NCI-H2227 (cell line): ENCODE measurements around the gene CCDC141.

Experiments used
- DNase-seq: peaks from one replicate; lab custom pipeline; 2025; ENCODE audit not compliant: unreplicated experiment; lab: John Stamatoyannopoulos, UW

The CCDC141 gene

DNA sequence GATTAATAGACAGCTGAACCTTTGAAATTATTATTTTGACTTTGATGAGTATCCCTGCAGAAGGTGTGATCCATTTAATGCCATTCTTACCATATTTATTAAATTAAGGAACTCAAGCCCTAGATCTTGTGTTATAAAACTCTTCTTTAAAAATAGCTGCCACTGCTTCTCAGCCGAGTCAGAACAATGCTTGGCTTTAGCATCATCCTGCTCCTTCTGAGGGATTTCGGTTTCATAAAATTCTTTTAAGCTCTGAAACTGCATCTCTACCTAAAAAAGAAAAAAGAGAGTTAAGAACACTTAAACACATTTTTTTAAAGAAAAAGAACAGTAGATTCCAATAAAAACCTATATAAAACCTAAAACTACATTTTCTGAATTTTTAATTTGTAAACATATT is 172.1 kb downstream of the CCDC141 start:
- DNase-seq = no peak

DNA sequence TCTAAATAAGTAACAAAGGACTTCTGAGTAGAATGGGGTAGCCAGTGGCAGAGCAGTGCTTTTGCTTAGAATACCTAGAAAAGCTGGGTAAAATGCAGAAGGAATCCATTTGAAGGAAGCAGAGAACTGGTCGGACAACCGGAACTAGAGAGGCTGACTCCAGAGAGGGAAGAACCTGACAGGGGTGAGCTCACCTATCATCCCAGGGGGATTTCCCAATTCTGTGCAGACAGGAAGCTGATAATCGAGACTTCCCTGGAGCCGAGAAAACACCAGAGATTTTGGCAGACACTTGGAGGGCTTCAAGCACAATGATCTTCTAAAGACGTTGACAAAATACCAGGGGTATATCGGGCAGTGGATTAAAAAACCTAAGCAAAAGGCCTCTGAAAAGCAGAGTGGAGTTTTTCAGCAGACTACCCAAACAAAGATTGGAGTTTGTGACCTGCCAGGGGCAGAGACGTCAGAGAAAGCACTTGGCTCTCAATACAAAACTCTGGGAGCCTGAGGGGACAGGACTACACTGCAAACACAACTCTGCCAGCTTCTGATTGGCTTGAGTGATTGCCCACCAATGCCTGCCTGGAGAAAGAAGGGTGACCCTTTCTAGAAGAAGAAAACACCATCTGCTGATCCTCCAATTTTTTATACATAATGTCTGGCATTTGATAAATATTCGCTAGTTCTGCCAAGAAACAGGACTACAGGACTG is 175.3 kb downstream of the CCDC141 start:
- no peak for DNase-seq

DNA sequence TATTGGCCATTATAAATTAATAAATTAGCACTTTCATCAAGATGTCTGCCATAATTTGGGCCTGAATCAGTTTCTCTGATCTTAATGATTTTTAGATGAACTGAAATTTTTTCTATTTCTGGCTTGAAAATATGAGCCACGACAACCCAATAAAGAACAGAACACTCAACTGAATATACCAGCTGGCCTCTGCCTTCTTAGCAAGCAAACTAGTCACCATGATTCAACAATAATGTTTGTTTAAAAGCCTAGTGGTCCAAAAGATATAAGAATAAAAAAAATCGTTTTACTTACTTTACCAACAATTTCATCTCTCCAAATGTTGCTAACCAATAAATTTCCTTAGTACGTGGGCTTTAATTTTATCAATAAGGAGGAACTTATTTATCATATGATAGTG is 176.0 kb downstream of the CCDC141 start:
- no peak for DNase-seq

- no peak for DNase-seq
These were observed 178.4 kb downstream of the CCDC141 start for GRCh38 chr2:178871536-178871935.

DNA sequence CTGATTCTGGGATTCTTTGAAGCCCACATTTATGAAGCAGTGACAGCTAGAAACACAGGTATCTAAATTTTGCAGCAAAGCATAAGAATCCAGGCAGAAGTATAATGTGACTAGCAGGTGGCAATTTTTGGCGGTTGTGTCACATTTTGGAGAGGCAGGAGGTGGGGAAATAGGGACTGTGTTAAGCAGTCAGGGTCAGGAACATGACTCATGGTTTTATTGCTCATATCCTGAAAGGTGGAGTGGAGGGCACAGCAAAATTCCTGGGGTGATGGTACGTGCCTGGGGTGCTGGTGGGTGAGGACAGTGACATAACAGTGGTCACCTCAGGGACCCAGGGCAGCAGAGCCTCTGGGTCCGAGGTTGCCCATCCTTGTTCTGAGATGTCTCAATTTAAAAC is 179.2 kb downstream of the CCDC141 start:
- DNase-seq = no peak

DNA sequence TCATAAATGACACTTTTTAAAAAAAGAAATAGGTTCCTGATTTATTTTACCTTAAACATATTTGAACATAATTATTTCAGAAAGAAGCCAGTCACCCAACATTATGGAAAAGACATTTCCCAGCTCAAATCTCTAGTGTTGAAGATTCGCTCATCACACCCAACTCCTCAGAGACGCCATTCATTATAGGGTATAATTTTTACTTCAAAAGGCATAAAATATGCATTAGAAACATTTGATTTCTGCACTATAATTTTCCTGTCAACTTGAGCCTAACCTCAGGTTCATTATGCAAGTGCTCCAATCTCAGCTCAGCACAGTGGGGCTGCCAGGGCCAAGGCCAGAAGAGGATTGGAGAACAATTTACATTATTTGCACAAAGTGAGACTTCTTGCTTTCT is 183.9 kb downstream of the CCDC141 start:
- DNase-seq = peak; percentile 93

DNA sequence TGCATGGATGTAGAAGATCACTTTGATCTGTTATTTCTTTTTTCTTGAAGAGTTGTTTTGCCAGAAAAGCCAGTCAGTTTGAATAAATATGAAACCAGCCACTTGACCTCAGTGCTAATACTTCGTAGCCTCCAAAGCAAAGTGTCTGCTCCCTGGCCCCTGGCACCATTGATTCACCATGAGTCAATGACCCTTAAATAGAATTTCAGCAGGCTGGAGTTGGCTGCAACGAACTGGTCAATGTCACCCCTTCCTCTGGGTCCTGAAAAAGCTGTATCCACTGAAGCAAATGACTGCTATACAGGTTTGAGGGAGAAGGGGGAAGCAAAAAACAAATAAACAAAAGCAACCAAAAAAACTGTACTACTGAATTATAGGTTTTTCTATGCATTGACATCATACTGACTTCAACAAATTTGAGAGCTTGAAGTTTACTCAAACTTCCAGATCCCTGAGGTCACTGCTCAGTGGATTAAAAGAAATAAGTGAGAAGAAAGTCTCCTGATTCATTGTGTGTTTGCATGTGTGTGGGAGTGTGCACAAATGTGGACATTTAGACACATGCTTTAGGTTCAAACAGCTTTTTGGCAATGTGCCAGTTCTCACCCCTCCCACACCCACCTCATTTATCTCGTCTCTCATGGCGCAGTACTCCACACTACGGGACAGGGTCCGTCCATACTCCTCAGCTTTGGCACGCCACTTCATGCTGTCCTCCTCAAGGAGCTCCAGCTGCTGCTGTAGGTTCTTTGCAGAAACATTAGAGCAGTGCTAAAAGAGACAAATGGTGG is 184.6 kb downstream of the CCDC141 start:
- DNase-seq = peak; percentile 95

GRCh38 chr2:178863856-178864620 is 185.9 kb downstream of the CCDC141 start:
- DNase-seq = peak; percentile 76

DNA sequence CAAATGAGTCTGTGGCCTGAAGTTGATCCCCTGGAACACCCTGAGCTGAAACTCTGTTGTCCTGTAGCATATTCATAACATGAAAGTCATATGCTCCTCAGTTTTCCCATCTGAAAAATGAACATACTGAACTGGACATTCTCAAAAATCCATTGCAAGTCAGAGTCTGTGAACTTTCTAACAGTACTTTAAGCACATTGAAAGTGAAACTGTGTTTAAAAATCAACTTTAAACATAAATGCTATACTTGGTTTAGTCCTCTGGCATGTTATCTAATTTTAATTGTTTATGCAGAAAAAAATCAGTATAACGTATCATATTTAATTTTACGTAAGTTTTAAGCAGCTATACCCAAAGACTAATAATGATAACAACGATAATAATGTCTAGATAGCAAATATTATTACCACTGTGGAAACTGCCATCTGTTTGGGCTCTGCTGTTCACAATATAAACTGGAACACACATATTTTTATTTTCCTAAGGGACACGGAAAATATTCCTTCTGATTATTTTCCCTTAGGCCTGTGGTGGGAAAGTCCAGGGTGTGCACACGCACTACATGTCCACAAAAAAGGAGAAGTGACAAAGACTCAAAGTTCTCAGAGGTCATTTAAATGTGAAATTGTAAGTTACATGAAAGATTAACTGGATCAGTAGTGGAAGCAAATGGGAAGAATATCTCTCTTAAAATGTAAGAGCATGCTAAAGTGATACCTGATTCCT is 186.6 kb downstream of the CCDC141 start:
- DNase-seq = no peak

DNA sequence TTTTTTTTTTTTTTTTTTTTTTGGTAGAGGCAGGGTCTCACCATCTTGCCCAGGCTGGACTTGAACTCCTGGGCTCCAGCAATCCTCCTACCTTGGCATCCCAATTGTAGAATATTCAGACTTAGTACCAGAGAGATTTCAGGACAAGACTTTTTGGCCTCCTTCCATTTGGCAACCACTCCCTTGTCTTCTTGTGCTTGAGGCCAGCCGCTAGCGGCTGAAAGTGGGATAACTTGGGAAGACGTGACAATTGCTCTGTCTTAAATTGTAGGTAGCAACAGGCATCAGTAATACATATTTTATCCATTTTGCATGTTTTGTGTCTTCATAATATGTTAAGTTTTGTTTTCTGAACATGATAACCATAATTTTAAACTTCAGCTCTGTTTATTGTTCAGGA is 189.4 kb downstream of the CCDC141 start:
- peak; percentile 17 for DNase-seq

GRCh38 chr2:178859730-178860129 is 190.2 kb downstream of the CCDC141 start:
- DNase-seq = no peak

DNA sequence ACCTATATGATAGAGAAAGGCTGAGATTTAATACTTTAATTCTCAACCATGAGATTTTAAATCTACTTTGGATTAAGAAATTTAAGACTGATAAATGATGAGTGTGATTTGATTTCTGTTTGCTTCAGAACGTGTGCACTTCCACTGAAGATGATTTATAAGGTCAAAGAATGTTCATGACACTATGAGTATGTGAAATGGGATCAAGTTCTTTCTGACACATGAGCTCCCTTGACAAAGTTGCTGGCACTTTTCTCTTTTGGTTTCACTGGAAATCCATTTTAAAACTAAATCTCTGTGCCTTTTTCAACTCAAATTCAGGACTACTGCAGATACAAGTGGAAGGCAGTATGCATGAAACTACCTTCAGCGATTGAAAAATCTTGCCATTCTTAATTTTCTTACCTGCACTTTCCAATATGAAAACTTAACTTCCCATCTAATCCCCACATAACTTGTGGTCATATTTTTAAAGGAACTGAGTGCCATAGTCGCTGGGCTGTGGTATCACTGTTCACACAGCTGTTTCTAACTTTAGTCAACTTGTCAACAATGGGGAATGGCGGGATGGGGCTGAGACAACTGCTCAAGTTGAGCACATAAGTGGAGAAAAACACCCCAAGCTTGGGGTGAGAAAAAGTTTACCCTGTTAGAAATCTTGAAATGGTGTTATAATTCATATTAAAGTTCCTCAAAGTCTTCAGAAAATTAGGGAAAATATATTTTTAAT is 190.9 kb downstream of the CCDC141 start:
- DNase-seq = no peak

GRCh38 chr2:178855151-178855550 is 194.8 kb downstream of the CCDC141 start:
- DNase-seq = no peak

DNA sequence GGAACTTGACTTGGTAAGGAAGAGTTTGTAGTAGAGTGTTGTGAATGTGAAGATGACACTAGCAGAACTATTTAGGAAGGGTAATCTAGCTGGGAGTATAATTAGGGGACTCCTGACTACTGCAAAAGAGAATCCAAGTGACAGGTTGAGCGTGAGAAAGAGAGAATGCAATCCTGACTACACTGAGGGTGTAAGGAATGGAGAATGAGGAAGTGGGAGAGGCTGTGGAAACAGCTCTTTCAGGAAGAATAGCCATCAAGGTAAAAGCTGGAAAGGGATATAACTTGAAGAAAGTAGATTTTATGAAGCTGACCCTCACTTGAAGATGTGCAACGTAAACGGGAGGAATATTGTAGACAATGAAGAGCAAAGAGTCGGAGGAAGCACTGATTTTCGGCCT is 201.6 kb downstream of the CCDC141 start:
- no peak for DNase-seq

DNA sequence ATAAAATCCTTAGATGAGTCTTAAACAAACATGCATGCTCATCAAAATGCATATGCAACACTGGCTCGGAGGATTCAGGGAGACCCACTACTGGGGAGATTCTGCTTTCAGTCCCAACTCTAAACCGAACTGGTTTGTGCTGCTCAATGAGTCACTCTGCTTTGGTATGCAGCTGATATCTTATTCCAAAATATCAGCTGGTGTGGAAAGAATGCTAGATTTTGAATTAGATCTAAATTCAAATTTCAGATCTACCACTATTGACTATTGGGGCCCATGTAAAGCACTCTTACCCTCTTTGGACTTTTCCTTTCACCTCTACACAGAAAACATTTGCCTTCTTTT is 203.5 kb downstream of the CCDC141 start:
- no peak for DNase-seq

DNA sequence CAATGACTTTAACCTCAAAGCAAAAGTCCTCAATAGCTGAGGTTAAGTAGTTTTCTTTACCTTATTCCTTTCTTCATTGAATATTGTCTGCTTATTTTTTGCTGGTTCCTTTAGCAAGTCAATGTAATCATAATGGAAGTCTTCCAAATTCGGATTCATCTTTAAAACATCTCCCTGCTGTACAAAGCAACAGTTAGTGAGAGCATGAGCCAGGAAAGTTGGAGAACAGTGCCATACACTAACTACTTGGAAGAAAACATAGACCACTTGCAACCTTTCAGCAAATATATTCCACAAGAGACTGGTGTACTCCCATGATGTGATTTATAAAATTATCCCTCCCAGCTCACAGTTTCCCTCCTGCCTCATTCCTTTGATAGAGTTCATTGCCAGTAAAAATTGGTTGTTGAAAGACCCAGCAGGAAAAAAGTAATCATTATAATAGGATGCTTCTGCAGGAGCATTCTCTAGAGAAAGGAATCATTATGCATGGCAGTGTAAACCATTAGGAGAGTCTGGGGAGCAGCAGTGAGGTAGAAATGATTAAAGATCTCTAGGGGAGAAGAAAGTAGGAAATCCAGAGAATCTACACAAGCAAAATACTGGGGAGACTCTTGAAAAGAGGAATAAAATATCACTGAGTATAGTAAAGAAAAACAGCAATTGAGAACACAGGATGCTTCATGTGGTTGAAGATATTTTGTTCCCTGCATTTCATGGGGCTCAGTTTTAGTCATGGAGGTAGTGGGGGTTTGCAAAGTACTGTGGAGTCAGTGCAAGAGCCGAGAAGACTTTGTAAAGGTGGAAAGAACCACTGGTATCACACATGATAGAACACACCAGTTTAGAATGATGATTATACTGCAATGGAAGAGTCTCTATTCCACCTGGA is 204.1 kb downstream of the CCDC141 start:
- peak; percentile 75 for DNase-seq

DNA sequence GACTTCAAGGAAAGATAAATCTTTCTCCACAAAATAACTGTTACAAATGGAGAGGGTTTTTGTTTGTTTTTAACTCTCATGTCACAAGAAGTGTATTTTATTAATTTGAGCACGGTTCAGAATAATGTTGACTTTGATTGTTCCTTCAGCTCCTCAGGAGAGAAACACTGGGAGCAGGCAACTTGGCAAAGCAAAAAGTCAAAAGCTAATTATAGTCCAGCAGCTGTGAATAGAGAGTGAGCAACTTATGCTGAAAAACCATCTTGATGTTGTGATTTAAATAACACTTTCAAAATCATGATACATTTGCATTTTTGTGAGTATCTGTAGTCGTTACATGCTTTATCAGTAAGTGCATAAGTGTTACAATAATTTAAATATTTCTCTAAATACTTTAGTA is 205.2 kb downstream of the CCDC141 start:
- no peak for DNase-seq

DNA sequence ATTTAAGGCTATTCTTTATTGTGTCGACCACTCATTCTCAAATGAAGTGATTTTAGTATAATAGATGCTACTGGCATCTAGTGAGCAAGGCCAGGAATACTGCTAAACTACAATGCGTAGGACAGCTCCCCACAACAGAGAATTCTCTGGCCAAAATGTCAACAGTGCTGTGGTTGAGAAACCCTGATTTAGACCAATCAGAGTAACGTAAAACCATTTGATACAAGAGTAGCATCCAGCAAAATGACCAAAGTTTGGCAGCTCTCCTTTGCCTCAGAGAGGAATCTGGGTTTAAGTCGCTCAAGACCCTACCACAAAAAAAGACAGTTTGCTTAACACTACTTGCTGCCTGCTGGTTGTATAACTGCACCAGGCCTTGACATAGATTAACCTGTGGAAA is 205.7 kb downstream of the CCDC141 start:
- DNase-seq = peak; percentile 79

DNA sequence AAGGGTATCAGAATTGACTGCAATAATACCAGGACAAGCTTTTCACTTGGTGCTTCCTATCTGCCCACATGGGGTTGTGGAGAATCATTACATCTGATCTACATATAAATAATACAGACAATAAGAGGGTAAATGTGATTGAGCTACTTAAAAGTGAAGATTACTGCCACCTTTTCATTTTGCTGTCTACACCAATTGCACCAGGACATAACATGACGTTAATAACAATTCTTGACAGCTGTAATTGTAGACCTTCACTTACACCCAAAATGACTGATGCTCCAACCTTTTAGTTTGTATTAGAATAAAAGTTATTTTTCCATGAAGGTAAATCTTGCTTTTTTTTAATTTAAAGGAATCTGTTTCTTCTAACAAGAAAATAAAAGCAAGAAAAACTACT is 206.2 kb downstream of the CCDC141 start:
- peak; percentile 82 for DNase-seq

DNA sequence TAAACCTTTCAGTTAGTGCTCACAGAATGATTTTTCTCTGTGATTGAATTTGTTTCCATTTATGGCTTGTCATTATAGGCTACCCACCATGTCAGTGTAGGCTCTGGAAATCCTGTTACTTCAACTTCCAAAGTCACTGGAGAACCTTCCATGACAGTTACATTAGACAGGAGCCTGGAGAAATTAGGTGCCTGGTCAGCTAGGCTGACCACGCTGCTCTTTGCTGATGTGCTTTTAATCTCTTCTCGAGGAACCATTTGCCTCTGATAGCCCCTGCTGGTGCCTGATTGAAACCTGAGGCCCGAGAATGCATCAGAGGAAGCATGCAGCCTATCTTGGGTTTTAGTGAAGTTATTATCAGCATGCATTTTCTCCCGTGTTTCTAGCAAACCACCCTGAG is 213.1 kb downstream of the CCDC141 start:
- no peak for DNase-seq
